ENCODE measurements around the gene DGUOK. TPM values are rescaled to one million over a fixed set of nuclear protein-coding genes. Genes with fewer than 3 reads are reported as not detected.

The DGUOK gene
- total and polyA plus RNA-seq, 9 donors: 35.0 to 50.5 (median 44.9) TPM

DNA sequence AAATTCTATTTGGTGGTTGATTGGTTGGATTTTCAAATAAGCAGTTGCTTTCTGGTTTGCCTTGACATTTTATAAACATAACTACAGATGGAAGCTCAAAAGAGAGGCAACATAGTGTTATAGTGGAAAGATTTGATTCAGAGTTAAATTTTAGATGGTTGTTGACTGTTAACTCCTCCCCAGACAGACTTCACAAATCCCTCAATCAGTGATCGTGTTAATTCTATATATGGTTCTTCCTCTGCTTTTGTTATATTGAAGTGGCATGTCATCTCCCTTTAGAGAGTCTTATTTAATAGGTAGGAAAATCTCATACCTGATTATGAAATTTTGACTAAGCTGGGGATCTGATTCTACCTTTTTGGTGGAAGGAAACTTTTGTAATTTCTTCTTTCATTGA, 19.5 kb downstream of the DGUOK start:
- Histone ChIP-seq H3K9me3 (replicated peaks; ENCODE audit: control insufficient read depth, low read depth, low read length) (no peaks in the 10 kb centered on the region), H3K4me3 (ENCODE audit: low read length) (no peak overlapping the region), H3K36me3 (ENCODE audit: control insufficient read depth, insufficient read depth, low read length) (peaks cover 39% of the 10 kb centered on the region), H3K4me1 (ENCODE audit: control insufficient read depth, insufficient read depth, low read length) (no peaks in the 10 kb centered on the region), H3K27me3 (ENCODE audit: control insufficient read depth, insufficient read depth, low read length) (no peaks in the 10 kb centered on the region), H3K27ac (ENCODE audit: low read length) (no peak overlapping the region)
- no peak for DNase-seq
- no CpG with 5 or more reads among the region's 1 CpG for WGBS (ENCODE audit: insufficient coverage)

- no peak overlapping the region for H3K4me3 ChIP-seq (ENCODE audit: low read length)
- H3K36me3 ChIP-seq (ENCODE audit: control insufficient read depth, insufficient read depth, low read length): peaks cover 44% of the 10 kb centered on the region
- H3K27ac ChIP-seq (ENCODE audit: low read length): no peak overlapping the region
- H3K9me3 ChIP-seq (replicated peaks; ENCODE audit: control insufficient read depth, low read depth, low read length): no peaks in the 10 kb centered on the region
- no peaks in the 10 kb centered on the region for H3K4me1 ChIP-seq (ENCODE audit: control insufficient read depth, insufficient read depth, low read length)
- DNase-seq: no peak
- 82% methylated on average over 3 of the region's 3 CpGs for WGBS (ENCODE audit: insufficient coverage)
- no peaks in the 10 kb centered on the region for H3K27me3 ChIP-seq (ENCODE audit: control insufficient read depth, insufficient read depth, low read length)
Observed at GRCh38 chr2:73946666-73947065, 20.0 kb downstream of the DGUOK start.

- no peak for DNase-seq
- H3K4me3 ChIP-seq (ENCODE audit: low read length): no peak overlapping the region
- H3K36me3 ChIP-seq (ENCODE audit: control insufficient read depth, insufficient read depth, low read length): peaks cover 50% of the 10 kb centered on the region
- no peaks in the 10 kb centered on the region for H3K27me3 ChIP-seq (ENCODE audit: control insufficient read depth, insufficient read depth, low read length)
- no peaks in the 10 kb centered on the region for H3K4me1 ChIP-seq (ENCODE audit: control insufficient read depth, insufficient read depth, low read length)
- H3K27ac ChIP-seq (ENCODE audit: low read length): no peak overlapping the region
- H3K9me3 ChIP-seq (replicated peaks; ENCODE audit: control insufficient read depth, low read depth, low read length): no peaks in the 10 kb centered on the region
- WGBS (ENCODE audit: insufficient coverage): 83% methylated on average over 3 of the region's 5 CpGs
Observed at GRCh38 chr2:73947412-73948018, 20.8 kb downstream of the DGUOK start.

GRCh38 chr2:73949802-73950201, 23.1 kb downstream of the DGUOK start:
- Histone ChIP-seq H3K27ac (ENCODE audit: low read length) (no peak overlapping the region), H3K9me3 (replicated peaks; ENCODE audit: control insufficient read depth, low read depth, low read length) (no peaks in the 10 kb centered on the region), H3K4me1 (ENCODE audit: control insufficient read depth, insufficient read depth, low read length) (no peaks in the 10 kb centered on the region), H3K36me3 (ENCODE audit: control insufficient read depth, insufficient read depth, low read length) (peaks cover 64% of the 10 kb centered on the region), H3K27me3 (ENCODE audit: control insufficient read depth, insufficient read depth, low read length) (no peaks in the 10 kb centered on the region), H3K4me3 (ENCODE audit: low read length) (no peak overlapping the region)
- DNase-seq: no peak

DNA sequence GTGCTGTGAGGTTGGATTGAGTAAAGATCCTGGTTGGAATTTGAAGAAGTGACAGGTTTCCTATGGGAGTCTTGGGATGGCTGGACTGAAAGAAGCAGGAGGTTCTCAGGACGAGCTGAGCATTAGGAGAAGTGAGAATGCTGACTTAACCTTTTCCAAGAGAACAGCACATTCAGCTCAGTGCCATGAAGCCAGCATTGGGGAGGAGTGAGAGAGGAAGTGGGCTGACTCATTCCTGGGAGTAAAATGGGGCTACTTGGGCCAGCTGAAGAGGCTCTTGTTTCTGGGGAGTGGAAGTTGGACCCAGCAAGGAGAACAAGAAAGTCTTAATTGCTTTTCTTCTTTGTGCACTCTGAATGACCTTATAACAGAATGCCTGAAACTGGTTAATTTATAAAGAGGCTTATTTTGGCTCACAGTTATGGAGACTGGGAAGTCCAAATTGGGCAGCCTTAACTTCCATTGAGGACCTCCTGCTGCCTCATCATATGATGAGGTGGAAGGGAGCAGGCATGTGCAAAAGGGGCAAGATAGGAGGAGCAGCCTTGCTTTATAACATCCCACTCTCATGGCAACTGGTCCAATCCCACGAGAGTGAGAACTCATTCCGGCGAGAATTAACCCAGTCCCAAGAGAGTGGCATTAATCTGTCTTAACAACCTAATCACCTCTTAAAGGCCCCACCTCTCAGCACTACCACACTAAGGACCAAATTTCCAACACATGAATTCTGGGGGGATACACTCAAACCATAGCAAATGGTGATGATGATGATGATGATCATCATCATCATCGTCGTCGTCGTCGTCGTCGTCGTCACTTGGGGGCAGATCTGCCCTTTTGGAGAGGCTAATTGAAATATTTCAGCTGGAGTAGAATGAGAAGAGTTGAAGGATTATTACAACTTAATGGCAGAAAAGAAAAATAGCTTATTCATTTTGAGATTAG, 26.1 kb downstream of the DGUOK start:
- no peak overlapping the region for H3K4me3 ChIP-seq (ENCODE audit: low read length)
- H3K9me3 ChIP-seq (replicated peaks; ENCODE audit: control insufficient read depth, low read depth, low read length): no peaks in the 10 kb centered on the region
- DNase-seq: peak; percentile 76
- WGBS (ENCODE audit: insufficient coverage): 50% methylated on average over 1 of the region's 12 CpGs
- H3K4me1 ChIP-seq (ENCODE audit: control insufficient read depth, insufficient read depth, low read length): no peaks in the 10 kb centered on the region
- no peak overlapping the region for H3K27ac ChIP-seq (ENCODE audit: low read length)
- peaks cover 68% of the 10 kb centered on the region for H3K36me3 ChIP-seq (ENCODE audit: control insufficient read depth, insufficient read depth, low read length)
- H3K27me3 ChIP-seq (ENCODE audit: control insufficient read depth, insufficient read depth, low read length): no peaks in the 10 kb centered on the region

DNA sequence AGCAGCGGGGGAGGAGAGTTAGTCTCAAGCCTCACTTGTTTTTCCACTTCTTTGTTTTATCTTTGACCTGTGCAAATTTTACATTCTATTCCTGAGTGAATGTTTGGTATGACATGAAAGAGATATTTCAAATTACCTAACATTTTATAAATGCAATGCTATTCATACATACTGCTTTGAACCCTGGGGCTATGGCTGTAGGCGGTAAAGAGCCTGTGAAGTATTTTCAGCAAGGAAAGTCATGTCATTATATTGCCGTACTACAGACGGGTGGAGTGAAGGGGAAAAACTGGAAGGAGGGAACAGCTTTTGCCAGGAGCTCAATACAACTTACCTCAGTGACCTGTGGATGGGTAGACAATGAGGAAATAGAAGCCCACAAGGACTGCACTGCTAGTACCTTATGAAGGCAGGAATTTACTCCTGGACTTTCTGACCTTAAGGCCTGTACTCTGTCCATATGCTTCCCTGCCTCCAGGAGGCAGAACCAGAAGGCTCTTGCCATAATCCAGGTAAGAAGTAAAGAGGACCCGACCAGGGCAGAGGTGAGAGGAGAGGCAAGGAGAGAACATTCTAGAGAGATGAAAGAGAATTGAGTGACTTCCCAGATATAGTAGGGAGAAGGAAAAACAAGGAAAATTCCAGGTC, 29.7 kb downstream of the DGUOK start:
- Histone ChIP-seq H3K9me3 (replicated peaks; ENCODE audit: control insufficient read depth, low read depth, low read length) (no peaks in the 10 kb centered on the region), H3K4me3 (ENCODE audit: low read length) (no peak overlapping the region), H3K4me1 (ENCODE audit: control insufficient read depth, insufficient read depth, low read length) (no peaks in the 10 kb centered on the region), H3K36me3 (ENCODE audit: control insufficient read depth, insufficient read depth, low read length) (peaks cover 70% of the 10 kb centered on the region), H3K27me3 (ENCODE audit: control insufficient read depth, insufficient read depth, low read length) (no peaks in the 10 kb centered on the region), H3K27ac (ENCODE audit: low read length) (no peak overlapping the region)
- no peak for DNase-seq
- WGBS (ENCODE audit: insufficient coverage): 60% methylated on average over 1 of the region's 5 CpGs

DNA sequence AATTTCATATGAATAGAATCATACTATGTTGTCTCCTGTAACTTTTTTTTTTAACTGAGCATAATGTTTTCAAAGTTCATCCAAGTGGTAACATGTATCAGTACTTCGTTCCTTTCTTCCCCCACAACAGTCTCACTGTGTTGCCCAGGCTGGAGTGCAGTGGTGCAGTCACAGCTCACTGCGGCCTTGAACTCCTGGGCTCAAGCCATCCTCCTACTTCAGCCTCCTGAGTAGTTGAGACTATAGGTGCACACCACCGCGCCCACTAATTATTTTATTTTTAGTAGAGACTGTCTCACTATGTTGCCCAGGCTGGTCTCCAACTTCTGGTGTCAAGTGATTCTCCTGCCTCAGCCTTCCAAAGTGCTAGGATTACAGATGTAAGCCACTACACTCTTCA, 34.6 kb downstream of the DGUOK start:
- Histone ChIP-seq H3K9me3 (replicated peaks; ENCODE audit: control insufficient read depth, low read depth, low read length) (peaks cover 2% of the 10 kb centered on the region), H3K4me1 (ENCODE audit: control insufficient read depth, insufficient read depth, low read length) (no peaks in the 10 kb centered on the region), H3K4me3 (ENCODE audit: low read length) (no peak overlapping the region), H3K36me3 (ENCODE audit: control insufficient read depth, insufficient read depth, low read length) (peaks cover 34% of the 10 kb centered on the region), H3K27ac (ENCODE audit: low read length) (no peak overlapping the region), H3K27me3 (ENCODE audit: control insufficient read depth, insufficient read depth, low read length) (no peaks in the 10 kb centered on the region)
- 83% methylated on average over 1 of the region's 4 CpGs for WGBS (ENCODE audit: insufficient coverage)
- no peak for DNase-seq

DNA sequence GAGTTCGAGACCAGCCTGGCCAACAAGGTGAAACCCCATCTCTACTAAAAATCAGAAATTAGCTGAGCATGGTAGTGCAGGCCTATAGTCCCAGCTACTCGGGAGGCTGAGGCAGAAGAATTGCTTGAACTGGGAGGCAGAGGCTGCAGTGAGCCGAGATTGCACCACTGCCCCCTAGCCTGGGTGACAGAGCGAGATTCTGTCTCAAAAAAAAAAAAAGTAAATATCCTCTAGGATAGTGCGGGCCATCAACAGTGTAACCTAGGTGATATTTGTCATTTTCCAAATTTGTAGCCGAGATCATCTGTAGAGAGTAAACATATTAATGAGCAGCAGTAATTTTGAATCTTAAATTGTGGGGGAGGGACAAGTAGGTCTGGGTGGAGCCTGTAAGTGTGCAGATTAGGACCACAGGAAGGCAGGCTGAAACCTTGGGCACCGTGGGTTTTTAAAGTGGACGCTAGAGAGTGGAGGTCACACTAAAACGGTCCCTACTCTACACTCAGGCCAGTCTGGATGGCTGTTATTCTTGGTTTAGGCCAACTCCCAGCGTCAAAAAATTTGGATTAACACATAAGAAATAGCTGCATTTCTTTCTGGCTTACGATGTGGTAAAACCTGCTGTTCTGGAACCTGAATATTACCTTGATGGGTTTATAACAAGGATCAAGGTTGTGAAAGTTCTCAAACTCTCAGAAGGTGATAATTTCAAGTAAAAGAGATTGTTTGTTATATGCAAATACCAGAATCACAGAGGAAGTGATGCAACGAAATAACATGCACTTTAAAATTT, 35.3 kb downstream of the DGUOK start:
- Histone ChIP-seq H3K9me3 (replicated peaks; ENCODE audit: control insufficient read depth, low read depth, low read length) (peaks cover 2% of the 10 kb centered on the region), H3K4me1 (ENCODE audit: control insufficient read depth, insufficient read depth, low read length) (no peaks in the 10 kb centered on the region), H3K27ac (ENCODE audit: low read length) (no peak overlapping the region), H3K27me3 (ENCODE audit: control insufficient read depth, insufficient read depth, low read length) (no peaks in the 10 kb centered on the region), H3K36me3 (ENCODE audit: control insufficient read depth, insufficient read depth, low read length) (peaks cover 26% of the 10 kb centered on the region), H3K4me3 (ENCODE audit: low read length) (no peak overlapping the region)
- 84% methylated on average over 2 of the region's 12 CpGs for WGBS (ENCODE audit: insufficient coverage)
- no peak for DNase-seq

GRCh38 chr2:73962798-73963197, 36.1 kb downstream of the DGUOK start:
- 89% methylated on average over 3 of the region's 5 CpGs for WGBS (ENCODE audit: insufficient coverage)
- DNase-seq: no peak
- H3K9me3 ChIP-seq (replicated peaks; ENCODE audit: control insufficient read depth, low read depth, low read length): peaks cover 2% of the 10 kb centered on the region
- no peak overlapping the region for H3K27ac ChIP-seq (ENCODE audit: low read length)
- peaks cover 23% of the 10 kb centered on the region for H3K36me3 ChIP-seq (ENCODE audit: control insufficient read depth, insufficient read depth, low read length)
- no peak overlapping the region for H3K4me3 ChIP-seq (ENCODE audit: low read length)
- no peaks in the 10 kb centered on the region for H3K4me1 ChIP-seq (ENCODE audit: control insufficient read depth, insufficient read depth, low read length)
- no peaks in the 10 kb centered on the region for H3K27me3 ChIP-seq (ENCODE audit: control insufficient read depth, insufficient read depth, low read length)
